Activated effector memory CD4-positive, alpha-beta T cell treated with Interleukin-2 at 50 U/mL for 16 hours (primary cell): Measurements from ENCODE around the gene SEZ6L.

ENCODE experiments used
- DNase-seq: peaks from one replicate; pipeline ENCODE4 v3.0.0-alpha.2; 2020

Gene SEZ6L

GRCh38 chr22:26431261-26431995 is 262.2 kb downstream of the SEZ6L start:
- no peak for DNase-seq

- no peak for DNase-seq
Observed at GRCh38 chr22:26432619-26433311, 263.5 kb downstream of the SEZ6L start.
